A673 (cell line): ENCODE measurements around the gene KIAA0825.

Experiments
- EZH2 ChIP-seq: fragments of 200-600 bp; sonication (generic); IDR thresholded peaks from 2 replicates; pipeline ENCODE4 v1.6.1; 2017; ENCODE audit warnings: borderline replicate concordance, low read depth, mild to moderate bottlenecking, mixed read lengths, antibody characterized with exemption, low read length; ENCODE audit not compliant: poor library complexity, severe bottlenecking
- TF ChIP-seq, protein P1 (sequence below): fragments of 300-800, 200-600 bp; sonication (generic); conservative IDR thresholded peaks from 2 replicates; pipeline ENCODE4 v1.5.1; 2017; ENCODE audit warnings: low read depth, mild to moderate bottlenecking, antibody characterized with exemption, low read length, moderate library complexity, mixed read lengths

DNA sequence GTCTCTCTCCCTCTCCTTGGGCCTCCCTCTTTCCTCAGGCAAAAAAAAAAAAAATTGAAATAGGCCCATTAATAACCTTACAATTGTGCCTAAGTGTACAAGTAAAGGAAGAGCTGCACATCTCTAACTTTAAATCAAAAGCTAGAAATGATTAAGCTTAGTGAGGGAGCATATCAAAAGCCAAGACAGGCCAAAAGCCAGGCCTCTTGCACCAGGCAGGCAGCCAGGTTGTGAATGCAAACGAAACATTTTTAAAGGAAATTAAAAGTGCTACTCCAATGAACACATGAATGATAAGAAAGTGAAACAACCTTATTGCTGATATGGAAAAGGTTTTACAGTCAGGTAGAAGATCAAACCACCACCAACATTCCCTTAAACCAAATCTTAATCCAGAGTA is 383.4 kb downstream of the KIAA0825 start:
- TF ChIP-seq, protein P1, sequence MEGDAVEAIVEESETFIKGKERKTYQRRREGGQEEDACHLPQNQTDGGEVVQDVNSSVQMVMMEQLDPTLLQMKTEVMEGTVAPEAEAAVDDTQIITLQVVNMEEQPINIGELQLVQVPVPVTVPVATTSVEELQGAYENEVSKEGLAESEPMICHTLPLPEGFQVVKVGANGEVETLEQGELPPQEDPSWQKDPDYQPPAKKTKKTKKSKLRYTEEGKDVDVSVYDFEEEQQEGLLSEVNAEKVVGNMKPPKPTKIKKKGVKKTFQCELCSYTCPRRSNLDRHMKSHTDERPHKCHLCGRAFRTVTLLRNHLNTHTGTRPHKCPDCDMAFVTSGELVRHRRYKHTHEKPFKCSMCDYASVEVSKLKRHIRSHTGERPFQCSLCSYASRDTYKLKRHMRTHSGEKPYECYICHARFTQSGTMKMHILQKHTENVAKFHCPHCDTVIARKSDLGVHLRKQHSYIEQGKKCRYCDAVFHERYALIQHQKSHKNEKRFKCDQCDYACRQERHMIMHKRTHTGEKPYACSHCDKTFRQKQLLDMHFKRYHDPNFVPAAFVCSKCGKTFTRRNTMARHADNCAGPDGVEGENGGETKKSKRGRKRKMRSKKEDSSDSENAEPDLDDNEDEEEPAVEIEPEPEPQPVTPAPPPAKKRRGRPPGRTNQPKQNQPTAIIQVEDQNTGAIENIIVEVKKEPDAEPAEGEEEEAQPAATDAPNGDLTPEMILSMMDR: no peak
- TF ChIP-seq EZH2: no peak
